ENCODE measurements around the gene GOLGA8T.
"Not testable (repeated sequence)": the region's sequence is repeated elsewhere in the genome, so short reads cannot be mapped to it uniquely, and the experiment has no call there.

The GOLGA8T gene

DNA sequence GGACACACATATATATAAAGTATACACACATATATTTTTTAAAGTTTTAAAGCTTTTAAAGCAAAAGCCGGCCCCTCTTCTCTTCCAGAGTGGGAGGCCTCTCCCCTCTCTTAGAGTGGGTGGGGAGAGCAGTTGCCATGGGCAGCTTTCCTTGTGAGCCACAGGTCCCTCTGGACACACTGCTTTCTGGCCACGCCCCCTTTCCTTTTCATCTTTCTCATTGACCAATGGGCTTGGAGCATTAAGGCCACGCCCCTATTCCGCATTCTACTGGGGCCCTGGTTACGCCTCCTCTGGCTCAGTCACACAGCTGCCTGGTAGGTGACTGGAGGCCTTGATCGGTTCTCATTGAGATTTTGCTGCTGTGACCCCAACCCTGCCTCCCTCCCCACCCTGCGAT is at the start of gene GOLGA8T:
Gene GOLGA8T (plus strand): TSS at position 301 of the 400 bp plus-strand sequence. CDS start 98 bp downstream, at position 399.
- not testable (repeated sequence) for DNase-seq (ENCODE audit: low read depth, low spot score)

DNA sequence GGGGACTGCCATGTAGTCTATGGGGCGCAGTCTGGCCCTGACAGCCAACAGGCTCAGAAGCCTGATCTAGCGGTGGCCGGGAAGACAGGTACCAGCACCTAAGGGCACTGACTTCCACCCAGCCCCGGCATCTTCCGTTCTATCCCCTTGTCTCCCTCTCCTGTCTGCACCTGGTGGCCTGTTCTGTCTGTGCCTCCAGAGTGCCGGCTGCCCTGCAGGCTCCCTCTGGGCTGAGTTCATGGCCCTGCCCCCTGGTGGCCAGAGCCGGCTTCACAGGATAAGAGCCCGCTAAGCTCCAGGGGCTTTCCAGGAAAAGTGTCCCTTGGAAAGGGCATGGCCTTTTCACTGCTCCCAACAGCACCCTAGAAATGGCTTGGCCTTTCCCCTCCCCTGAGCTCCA is 37.0 kb upstream of the GOLGA8T start:
- DNase-seq (ENCODE audit: low read depth, low spot score): not testable (repeated sequence)

- not testable (repeated sequence) for DNase-seq (ENCODE audit: low read depth, low spot score)
These were observed 32.0 kb upstream of the GOLGA8T start for GRCh38 chr15:30102890-30103289.

GRCh38 chr15:30103941-30104507 is 30.8 kb upstream of the GOLGA8T start:
- not testable (repeated sequence) for DNase-seq (ENCODE audit: low read depth, low spot score)

DNA sequence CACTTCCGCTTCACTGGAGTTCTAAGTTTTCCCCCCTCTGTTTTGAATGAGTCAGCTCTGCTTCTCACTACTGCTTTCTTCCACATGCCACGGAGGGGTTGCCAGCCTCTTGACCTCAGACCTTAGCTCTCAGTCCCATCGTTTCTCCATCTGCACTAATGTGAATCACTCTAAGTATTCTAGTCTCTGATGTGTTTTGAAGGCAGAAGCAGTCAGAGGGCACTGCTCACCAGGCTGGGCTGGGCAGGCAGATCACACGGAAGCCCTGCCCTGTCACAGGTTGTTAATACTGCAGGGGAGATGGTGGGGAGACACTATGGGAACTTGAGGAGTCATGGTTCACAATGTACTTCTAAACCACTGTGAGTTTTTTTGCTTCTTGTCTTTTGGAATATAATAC is 24.3 kb upstream of the GOLGA8T start:
- not testable (repeated sequence) for DNase-seq (ENCODE audit: low read depth, low spot score)

DNA sequence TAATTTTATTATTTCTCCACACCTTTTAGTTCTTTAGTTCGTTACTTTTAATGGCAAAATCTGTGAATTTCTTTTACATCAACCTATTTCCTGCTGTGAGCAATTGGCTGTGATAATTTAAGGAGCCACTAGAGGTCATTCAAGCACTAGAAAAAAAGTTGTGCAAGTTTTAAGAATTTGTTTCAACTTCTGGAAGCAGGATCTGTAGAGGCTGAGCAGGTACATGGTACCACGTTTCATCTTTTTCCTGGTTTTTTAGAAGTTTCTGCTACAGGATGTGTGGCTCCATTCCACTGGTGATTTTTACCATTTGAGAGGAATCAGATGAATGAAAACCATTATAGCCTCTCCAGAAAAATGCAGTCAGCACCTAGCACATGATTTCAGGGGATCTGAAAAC is 4.8 kb upstream of the GOLGA8T start:
- not testable (repeated sequence) for DNase-seq (ENCODE audit: low read depth, low spot score)

DNA sequence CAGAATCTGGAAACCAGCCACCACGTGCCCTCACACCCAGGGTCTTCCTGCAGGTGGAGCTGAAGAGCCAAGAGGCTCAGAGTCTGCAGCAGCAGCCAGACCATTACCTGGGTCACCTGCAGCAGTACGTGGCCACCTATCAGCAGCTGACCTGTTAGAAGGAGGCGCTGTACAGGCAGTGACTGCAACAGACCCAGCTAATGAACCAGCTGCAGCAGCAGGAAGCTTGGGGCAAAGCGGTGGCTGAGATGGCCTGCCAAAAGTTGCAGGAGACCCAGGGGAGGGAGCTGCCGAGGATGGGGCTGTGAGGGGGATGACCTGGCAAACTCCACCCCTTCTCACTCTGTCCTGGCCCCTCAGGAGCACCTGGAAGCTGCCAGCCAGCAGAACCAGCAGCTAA is 8.4 kb downstream of the GOLGA8T start:
- DNase-seq (ENCODE audit: low read depth, low spot score): not testable (repeated sequence)

DNA sequence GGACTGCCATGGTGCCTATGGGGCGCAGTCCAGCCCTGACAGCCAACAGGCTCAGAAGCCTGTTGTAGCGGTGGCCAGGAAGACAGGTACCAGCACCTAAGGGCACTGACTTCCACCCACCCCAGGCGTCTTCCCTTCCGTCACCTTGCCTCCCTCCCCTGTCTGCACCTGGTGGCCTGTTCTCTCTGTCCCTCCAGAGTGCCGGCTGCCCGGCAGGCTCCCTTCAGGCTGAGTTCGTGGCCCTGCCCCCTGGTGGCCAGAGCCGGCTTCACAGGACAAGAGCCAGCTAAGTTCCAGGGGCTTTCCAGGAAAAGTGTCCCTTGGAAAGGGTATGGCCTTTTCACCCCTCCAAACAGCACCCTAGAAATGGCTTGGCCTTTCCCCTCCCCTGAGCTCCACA is 15.0 kb downstream of the GOLGA8T start:
- DNase-seq (ENCODE audit: low read depth, low spot score): not testable (repeated sequence)

DNA sequence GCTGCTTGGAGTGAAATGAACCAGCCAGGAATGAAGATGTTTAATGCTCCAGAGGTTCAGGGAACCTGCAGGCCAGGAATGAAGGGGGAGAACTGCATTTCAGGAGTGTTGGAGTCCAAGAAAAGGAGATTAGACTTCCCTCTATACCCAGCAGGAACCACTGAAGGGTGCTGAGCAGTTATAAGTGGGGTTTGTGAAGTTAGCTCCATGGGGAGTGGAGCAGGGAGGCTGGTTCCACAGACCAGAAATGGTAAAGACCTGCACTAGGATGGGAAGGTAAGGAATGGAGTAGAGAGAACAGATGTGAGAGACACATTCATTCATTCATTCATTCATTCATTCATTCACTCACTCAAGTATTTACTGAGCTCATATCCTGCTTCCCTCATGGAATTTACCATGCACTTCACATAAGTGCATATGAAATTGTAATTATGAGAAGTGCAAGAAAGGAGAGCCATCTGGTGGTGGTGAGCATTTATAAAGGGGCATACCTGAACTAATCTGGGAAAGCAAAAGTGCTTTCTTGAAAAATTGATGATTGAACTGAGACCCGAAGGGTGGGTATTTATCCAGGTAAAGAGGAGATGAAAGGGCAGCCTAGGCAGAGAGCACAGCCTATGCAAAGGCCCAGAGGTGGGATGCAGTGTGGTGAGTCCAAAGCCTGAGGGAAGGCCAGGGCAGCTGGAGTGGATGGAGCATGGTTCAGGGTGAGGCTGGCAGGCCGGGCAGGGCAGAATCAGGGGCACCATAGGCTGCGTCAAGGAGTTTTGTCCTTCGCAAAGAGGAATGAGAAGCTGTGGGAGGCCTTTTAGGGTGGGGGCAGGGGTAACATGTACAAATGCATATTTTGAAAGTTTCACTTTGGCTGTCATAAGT is 27.9 kb downstream of the GOLGA8T start:
- not testable (repeated sequence) for DNase-seq (ENCODE audit: low read depth, low spot score)

DNA sequence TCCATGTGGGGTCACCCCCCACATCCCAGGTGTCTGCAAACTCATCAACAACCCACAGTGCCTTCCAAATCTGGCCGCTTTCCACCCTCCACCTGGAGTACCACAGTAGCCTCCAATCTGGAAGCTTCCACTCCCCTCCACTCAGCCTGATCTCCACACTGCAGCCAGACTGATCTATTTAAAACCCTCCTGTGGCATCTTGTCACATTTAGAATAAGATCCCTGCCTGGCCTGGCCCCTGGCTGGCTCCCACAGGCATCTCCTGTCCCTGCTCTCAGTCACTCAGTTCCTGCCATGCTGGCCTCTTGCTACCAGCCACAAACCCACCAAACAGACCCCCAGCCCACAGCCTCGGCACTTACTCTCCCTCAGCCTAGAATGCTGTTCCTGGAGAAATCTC is 28.9 kb downstream of the GOLGA8T start:
- DNase-seq (ENCODE audit: low read depth, low spot score): not testable (repeated sequence)

GRCh38 chr15:30164257-30164656 is 29.4 kb downstream of the GOLGA8T start:
- not testable (repeated sequence) for DNase-seq (ENCODE audit: low read depth, low spot score)

GRCh38 chr15:30167403-30167802 is 32.6 kb downstream of the GOLGA8T start:
- not testable (repeated sequence) for DNase-seq (ENCODE audit: low read depth, low spot score)

- DNase-seq (ENCODE audit: low read depth, low spot score): not testable (repeated sequence)
These were observed 33.0 kb downstream of the GOLGA8T start for GRCh38 chr15:30167886-30168285.

- not testable (repeated sequence) for DNase-seq (ENCODE audit: low read depth, low spot score)
These were observed 36.6 kb downstream of the GOLGA8T start for GRCh38 chr15:30171452-30171851.

- DNase-seq (ENCODE audit: low read depth, low spot score): peak; percentile 21
These were observed 38.3 kb downstream of the GOLGA8T start for GRCh38 chr15:30173041-30173608.

DNA sequence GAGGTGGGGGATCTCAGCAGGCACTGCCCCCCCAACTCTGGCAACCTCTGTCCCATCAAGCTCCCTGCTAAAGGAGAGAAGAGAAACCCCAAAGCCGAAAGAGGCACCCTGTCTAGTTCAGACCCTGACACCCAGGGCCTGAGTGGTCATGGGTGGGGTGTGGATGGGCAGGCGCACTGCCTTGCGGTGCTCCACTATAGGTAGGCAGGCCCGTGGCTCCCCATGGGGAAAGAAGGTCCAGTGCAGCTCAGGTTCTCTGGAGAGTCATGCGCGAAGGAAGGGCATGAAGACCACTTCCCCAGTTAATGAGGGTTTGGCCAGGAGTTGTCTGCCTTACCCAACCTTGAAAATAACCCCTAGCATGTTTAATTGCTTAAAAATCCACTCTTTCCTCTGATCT is 40.4 kb downstream of the GOLGA8T start:
- DNase-seq (ENCODE audit: low read depth, low spot score): not testable (repeated sequence)

DNA sequence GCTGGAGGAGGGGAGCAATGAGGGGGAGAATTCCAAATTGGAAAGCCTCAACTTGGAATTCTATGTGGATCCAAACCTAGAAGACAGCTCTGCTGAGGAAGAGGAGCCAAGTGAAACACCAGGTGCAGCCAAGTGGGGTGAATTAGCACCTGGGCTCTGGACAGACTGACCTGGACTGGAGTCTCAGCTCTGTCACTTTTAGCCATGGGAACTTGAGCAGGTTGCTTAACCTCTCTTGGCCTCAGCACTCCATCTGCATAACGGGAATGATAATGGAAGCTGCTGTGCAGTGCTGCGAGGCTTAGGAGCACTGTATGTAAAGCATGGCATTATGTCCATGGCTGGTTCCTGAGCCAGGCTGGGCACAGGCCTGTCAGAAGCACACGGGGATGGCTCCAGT is 41.8 kb downstream of the GOLGA8T start:
- not testable (repeated sequence) for DNase-seq (ENCODE audit: low read depth, low spot score)

GRCh38 chr15:30179814-30180213 is 45.0 kb downstream of the GOLGA8T start:
- DNase-seq (ENCODE audit: low read depth, low spot score): not testable (repeated sequence)

- DNase-seq (ENCODE audit: low read depth, low spot score): not testable (repeated sequence)
These were observed 50.6 kb downstream of the GOLGA8T start for GRCh38 chr15:30185495-30185894.

DNA sequence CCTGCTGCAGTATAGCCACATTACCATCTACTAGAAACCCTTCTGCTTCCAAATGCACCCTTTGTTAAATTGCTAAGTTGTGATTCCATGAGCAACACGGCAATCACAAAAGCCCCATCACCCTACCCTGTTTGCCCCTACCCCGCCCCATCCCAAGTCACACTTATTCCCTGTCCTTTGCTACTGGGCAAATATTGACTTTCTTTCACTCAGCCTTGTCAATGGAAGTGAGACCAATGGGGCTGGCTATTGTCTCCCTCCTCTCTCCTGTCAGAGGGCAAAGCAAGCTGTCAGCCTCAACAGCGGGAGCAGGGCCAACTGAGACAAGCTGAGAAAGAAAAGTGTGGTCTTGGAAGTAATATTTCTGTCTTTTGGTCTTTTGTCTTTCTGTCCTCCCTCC is 52.6 kb downstream of the GOLGA8T start:
- not testable (repeated sequence) for DNase-seq (ENCODE audit: low read depth, low spot score)

- not testable (repeated sequence) for DNase-seq (ENCODE audit: low read depth, low spot score)
These were observed 54.9 kb downstream of the GOLGA8T start for GRCh38 chr15:30189754-30190153.

- DNase-seq (ENCODE audit: low read depth, low spot score): not testable (repeated sequence)
These were observed 56.3 kb downstream of the GOLGA8T start for GRCh38 chr15:30191143-30191542.
